ENCODE results near the gene BCKDK. TPM values are rescaled to one million over a fixed set of nuclear protein-coding genes. Genes with fewer than 3 reads are reported as not detected.
A peak's percentile ranks its signal among the peaks of the same experiment; 100 is the strongest.

BCKDK gene
- total and polyA plus RNA-seq, 2 of the 13 experiments (the other 11 are each of a cell fraction or from before 2014, with no cell fraction given) = 24.9 to 42.6 TPM

- TF ChIP-seq ZNF639 (CRISPR knock-in tag; conservative IDR thresholded peaks at IDR 0.05) (no peak; the same call in 1 of the 2 replicates), ZNF30 (CRISPR knock-in tag; IDR thresholded peaks at IDR 0.05) (no peak), ZNF564 (CRISPR knock-in tag; IDR thresholded peaks at IDR 0.05) (peak; percentile 18; the same call in 1 of the 2 replicates), ZNF547 (CRISPR knock-in tag; IDR thresholded peaks at IDR 0.05) (peak; percentile 89), NR2F2 (IDR thresholded peaks at IDR 0.05; ENCODE audit: borderline replicate concordance, low read depth) (no peak), ZBTB14 (CRISPR knock-in tag; IDR thresholded peaks at IDR 0.05) (no peak; the same call in 1 of the 2 replicates), HOXA5 (CRISPR knock-in tag; IDR thresholded peaks at IDR 0.05) (no peak), CBFB (CRISPR knock-in tag; IDR thresholded peaks at IDR 0.05) (peak; percentile 39; the same call in 1 of the 2 replicates), RBFOX2 (IDR thresholded peaks at IDR 0.05; ENCODE audit: low read depth, low read length) (peak; percentile 90), PITX1 (CRISPR knock-in tag; IDR thresholded peaks at IDR 0.05) (no peak), TBP (CRISPR knock-in tag; IDR thresholded peaks at IDR 0.05) (no peak; the same call in 1 of the 2 replicates), BORCS8-MEF2B (CRISPR knock-in tag; IDR thresholded peaks at IDR 0.05) (peak; percentile 74), ZNF761 (CRISPR knock-in tag; conservative IDR thresholded peaks at IDR 0.05) (no peak), ZNF614 (CRISPR knock-in tag; IDR thresholded peaks at IDR 0.05; ENCODE audit: borderline replicate concordance) (peak; percentile 69; the same call in 1 of the 2 replicates), ARID2 (CRISPR knock-in tag; IDR thresholded peaks at IDR 0.05; ENCODE audit: borderline replicate concordance) (no peak), KDM1A (CRISPR knock-in tag; IDR thresholded peaks at IDR 0.05) (no peak), ATF3 (CRISPR knock-in tag; IDR thresholded peaks at IDR 0.05) (no peak), ZNF615 (CRISPR knock-in tag; IDR thresholded peaks at IDR 0.05; ENCODE audit: borderline replicate concordance) (no peak), E2F1 (CRISPR knock-in tag; IDR thresholded peaks at IDR 0.05) (peak; percentile 84), CSRNP2 (CRISPR knock-in tag; conservative IDR thresholded peaks at IDR 0.05; ENCODE audit: low read depth) (no peak), ZNF597 (CRISPR knock-in tag; IDR thresholded peaks at IDR 0.05) (no peak), ZNF484 (CRISPR knock-in tag; IDR thresholded peaks at IDR 0.05; ENCODE audit: borderline replicate concordance, low read depth) (no peak), THYN1 (CRISPR knock-in tag; IDR thresholded peaks at IDR 0.05; ENCODE audit: borderline replicate concordance, low read depth) (no peak)
Measured at GRCh38 chr16:31108035-31108793, at the start of gene BCKDK (continued).
